LNCaP clone FGC (cell line): ENCODE measurements around the gene ZBBX.
"Not testable (repeated sequence)": the region's sequence is repeated elsewhere in the genome, so short reads cannot be mapped to it uniquely, and the experiment has no call there.

Source experiments
- DNase-seq: peaks from one replicate; pipeline ENCODE4 v3.0.0-alpha.2; 2011; ENCODE audit warnings: low read depth
- H3K4me3 ChIP-seq: 2 replicates; pipeline ENCODE4 v1.5.1; 2011; ENCODE audit warnings: mild to moderate bottlenecking, low read depth, low read length, control low read depth
- TF ChIP-seq, protein P1 (sequence below): IDR thresholded peaks from 2 replicates; pipeline ENCODE4 v1.5.1; 2012; ENCODE audit warnings: mild to moderate bottlenecking; ENCODE audit not compliant: control insufficient read depth, insufficient read depth; ENCODE audit errors: extremely low read depth

The ZBBX gene, protein sequence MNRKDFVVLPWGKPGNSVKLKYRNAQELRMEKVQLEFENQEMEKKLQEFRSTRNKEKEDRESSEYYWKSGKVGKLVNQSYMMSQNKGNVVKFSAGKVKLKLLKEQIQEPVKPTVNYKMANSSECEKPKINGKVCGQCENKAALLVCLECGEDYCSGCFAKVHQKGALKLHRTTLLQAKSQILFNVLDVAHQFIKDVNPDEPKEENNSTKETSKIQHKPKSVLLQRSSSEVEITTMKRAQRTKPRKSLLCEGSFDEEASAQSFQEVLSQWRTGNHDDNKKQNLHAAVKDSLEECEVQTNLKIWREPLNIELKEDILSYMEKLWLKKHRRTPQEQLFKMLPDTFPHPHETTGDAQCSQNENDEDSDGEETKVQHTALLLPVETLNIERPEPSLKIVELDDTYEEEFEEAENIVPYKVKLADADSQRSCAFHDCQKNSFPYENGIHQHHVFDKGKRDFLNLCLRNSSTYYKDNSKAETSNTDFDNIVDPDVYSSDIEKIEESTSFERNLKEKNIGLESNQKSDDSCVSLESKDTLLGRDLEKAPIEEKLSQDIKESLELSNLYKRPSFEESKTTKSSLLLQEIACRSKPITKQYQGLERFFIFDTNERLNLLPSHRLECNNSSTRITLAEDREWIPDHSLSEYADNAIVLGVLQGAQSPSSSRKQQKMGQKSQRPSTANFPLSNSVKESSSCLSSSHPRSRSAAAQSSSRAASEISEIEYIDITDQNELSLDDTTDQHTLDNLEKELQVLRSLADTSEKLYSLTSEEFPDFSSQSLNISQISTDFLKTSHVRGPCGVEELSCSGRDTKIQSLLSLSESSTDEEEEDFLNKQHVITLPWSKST

DNA sequence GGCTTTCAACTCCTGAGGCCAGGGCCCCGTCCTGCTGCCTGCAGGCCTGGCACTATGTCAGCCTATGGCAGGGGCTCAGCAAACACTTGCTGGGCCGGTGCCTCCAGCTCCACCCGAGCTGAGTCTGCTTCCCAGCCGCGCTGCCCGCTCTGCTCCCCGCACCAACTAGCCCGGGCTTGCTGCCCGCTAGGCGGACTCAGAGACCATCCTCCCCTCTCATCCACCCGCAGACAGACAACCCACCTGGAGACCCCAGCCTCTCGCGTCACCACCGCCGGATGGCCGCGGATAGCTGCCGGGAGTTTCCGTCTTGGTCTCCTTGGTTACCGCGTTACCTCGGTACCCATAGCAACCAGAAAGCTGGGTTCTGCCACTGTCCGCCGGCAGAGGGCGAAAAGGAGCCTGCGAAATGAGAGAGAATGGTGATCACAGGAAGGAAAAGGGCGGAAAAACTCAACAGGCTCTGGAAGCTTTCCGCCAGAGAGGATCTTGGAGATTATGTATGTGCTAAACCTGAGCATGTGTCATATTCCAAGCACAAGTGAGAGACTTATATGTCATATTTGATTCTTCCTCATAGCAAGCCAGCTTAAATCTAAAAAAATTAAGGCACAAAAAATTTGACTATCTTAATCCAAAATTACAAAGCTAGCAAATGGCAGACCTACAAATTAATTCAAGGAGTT is at the start of gene ZBBX:
Gene ZBBX, minus strand, starts transcription at position 294 of the 686 bp plus-strand sequence. CDS start 7,396 bp downstream, outside the sequence.
- TF ChIP-seq, protein P1, sequence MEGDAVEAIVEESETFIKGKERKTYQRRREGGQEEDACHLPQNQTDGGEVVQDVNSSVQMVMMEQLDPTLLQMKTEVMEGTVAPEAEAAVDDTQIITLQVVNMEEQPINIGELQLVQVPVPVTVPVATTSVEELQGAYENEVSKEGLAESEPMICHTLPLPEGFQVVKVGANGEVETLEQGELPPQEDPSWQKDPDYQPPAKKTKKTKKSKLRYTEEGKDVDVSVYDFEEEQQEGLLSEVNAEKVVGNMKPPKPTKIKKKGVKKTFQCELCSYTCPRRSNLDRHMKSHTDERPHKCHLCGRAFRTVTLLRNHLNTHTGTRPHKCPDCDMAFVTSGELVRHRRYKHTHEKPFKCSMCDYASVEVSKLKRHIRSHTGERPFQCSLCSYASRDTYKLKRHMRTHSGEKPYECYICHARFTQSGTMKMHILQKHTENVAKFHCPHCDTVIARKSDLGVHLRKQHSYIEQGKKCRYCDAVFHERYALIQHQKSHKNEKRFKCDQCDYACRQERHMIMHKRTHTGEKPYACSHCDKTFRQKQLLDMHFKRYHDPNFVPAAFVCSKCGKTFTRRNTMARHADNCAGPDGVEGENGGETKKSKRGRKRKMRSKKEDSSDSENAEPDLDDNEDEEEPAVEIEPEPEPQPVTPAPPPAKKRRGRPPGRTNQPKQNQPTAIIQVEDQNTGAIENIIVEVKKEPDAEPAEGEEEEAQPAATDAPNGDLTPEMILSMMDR = peak; percentile 93
- DNase-seq = peak; percentile 63
- peak within 1 kb of the TSS; percentile 68 for H3K4me3 ChIP-seq

DNA sequence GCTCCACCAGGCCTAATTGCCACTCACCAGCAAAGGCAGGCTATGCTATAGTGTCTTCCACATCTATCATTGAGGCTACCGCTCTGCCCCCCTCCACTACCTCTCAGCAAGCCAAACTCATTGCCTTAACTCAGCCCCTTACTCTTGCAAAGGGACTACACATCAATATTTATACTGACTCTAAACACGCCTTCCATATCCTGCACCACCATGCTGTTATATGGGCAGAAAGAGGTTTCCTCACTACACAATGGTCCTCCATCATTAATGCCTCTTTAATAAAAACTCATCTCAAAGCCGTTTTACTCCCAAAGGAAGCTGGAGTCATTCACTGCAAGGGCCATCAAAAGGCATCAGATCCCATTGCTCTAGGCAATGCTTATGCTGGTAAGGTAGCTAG is 46.9 kb upstream of the ZBBX start:
- not testable (repeated sequence) for DNase-seq

DNA sequence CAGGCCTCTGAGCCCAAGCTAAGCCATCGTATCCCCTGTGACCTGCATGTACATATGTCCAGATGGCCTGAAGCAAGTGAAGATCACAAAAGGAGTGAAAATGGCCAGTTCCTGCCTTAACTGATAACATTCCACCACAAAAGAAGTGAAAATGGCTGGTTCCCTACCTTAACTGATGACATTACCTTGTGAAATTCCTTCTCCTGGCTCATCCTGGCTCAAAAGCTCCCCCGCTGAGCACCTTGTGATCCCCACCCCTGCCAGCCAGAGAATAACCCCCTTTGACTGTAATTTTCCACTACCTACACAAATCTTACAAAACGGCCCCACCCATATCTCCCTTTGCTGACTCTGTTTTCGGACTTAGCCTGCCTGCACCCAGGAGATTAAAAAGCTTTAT is 42.3 kb upstream of the ZBBX start:
- not testable (repeated sequence) for DNase-seq, H3K4me3 ChIP-seq

More for the DNA sequence above, 46.9 kb upstream of the ZBBX start:
- H3K4me3 ChIP-seq = not testable (repeated sequence)

DNA sequence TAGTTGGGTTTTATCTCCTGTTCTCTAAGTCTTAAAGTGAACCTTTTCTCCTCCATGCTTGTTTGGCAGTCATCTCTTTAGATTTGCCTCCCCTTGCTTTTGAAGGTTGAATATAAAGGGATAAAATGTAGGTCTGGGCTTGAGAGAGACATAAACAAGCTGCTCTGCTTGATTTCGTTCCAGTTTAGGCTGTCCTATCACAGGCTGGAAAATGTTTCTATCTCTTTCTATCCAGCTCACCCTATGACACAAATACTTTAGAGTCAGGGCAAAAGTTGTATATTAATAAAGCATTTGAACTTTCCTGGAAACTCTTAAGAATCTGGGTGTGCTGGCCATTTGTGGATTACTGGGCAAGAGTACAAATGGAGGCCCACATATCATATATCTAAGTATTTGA is 29.5 kb upstream of the ZBBX start:
- no peak for DNase-seq
- H3K4me3 ChIP-seq = no peak overlapping the region
- TF ChIP-seq, protein P1 = no peak

DNA sequence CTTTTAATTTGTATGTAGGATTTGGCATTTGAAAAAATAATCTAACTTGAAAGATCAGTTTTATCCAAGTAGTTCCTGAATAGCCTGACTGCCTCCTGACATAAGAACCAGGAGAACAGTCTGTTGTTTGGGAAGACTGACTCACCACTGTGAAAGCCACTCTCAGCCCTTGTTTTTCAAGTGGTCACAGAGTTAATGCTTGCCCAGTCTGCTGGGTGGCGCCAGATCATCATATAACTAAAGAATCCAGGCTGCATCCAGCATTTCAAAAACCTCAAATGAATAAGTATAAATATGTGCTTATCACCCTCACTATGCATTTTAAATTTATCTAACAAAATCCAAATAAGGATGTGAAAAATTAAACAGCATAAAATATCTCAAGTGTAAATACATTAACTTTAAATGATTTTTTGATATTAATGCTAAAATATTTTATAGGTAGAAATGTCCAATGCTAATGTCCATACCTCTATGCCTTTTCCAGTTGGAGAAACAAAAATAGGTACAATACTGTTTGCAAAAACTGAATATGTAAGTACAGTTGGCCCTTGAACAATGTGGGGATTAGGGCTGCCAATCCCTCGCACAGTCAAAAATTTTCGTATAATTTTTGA is 26.9 kb upstream of the ZBBX start:
- TF ChIP-seq, protein P1 = peak; percentile 91
- DNase-seq = peak; percentile 57
- H3K4me3 ChIP-seq = no peak overlapping the region

DNA sequence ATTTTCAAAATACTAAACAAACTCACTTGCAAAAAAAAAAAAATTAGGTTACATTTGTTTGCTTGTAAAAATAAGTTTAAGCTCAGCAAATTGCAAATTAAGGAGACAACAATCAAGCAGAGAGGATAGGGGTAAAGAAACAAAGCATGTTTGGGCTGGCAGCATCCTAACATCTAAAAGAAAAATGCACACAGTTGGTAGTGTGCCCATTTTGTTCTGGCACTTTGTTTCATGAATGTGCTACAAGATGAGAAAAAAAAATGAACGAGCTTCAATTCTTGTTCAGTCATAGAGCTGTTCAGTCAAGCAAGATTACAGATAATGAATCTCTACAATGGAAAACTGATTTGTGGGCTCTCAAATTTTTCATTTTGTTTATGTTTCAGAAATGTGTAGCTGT is 17.7 kb upstream of the ZBBX start:
- TF ChIP-seq, protein P1 = no peak
- no peak overlapping the region for H3K4me3 ChIP-seq
- no peak for DNase-seq

DNA sequence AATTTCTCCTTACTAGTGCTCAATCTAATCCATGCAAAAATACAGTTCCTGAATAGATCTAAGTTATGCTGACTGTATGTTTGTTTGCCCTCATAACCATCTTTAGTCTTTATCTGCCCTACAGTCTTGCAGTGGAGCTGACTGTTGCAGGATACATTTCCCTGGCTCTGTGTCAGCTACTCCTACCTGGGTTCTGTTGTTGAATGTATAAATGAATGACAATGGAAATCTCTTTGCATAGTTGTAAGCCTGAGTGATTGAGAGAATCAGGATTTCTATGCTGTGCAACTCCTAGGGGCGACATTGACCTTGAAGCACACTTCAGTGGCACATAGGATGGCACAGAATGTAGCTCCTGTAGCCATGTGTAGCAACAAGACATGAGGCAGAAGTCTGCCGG is 16.0 kb upstream of the ZBBX start:
- TF ChIP-seq, protein P1 = no peak
- H3K4me3 ChIP-seq = no peak overlapping the region
- DNase-seq = no peak
